HL-60 (cell line): ENCODE results near the gene GANAB.
A peak's percentile ranks its signal among the peaks of the same experiment; 100 is the strongest.

ENCODE experiments used
- DNase-seq, 2 experiments: peaks; one replicate each; pipeline ENCODE4 v3.0.0-alpha.2; 2010 to 2020; ENCODE audit warnings: low read depth in 1 of 2, low spot score in 1 of 2
- H3K27ac ChIP-seq: fragments of 250-450 bp; sonication (Bioruptor Pico); replicated peaks from 2 replicates; pipeline ENCODE4 v1.5.1; 2020; ENCODE audit warnings: mild to moderate bottlenecking, moderate library complexity
- H3K27me3 ChIP-seq: fragments of 250-450 bp; sonication (Bioruptor Pico); 2 replicates; pipeline ENCODE4 v1.5.1; 2021; ENCODE audit warnings: mild to moderate bottlenecking, moderate library complexity; ENCODE audit not compliant: insufficient read depth, poor library complexity, severe bottlenecking
- H3K4me3 ChIP-seq: replicated peaks from 2 replicates; pipeline ENCODE4 v1.5.1; 2011; ENCODE audit warnings: mild to moderate bottlenecking, control low read depth, low read length; ENCODE audit not compliant: insufficient read depth
- GABPA ChIP-seq: IDR thresholded peaks from 2 replicates; pipeline ENCODE4 v1.6.1; 2012; ENCODE audit warnings: low read depth
- POLR2AphosphoS5 ChIP-seq: IDR thresholded peaks from 2 replicates; pipeline ENCODE4 v1.6.1; 2012; ENCODE audit warnings: low read depth
- SPI1 ChIP-seq: IDR thresholded peaks from 2 replicates; pipeline ENCODE4 v1.6.1; 2012; ENCODE audit warnings: low read depth, mild to moderate bottlenecking, borderline replicate concordance
- TF ChIP-seq, protein P1 (sequence below): IDR thresholded peaks from 2 replicates; pipeline ENCODE4 v1.6.1; 2012; ENCODE audit warnings: low read depth; ENCODE audit not compliant: insufficient replicate concordance
- TF ChIP-seq, protein P2 (sequence below): IDR thresholded peaks from one replicate; pipeline ENCODE4 v1.5.1; 2011; ENCODE audit warnings: low read length, control low read depth, inconsistent platforms; ENCODE audit not compliant: insufficient read depth

GANAB gene

DNA sequence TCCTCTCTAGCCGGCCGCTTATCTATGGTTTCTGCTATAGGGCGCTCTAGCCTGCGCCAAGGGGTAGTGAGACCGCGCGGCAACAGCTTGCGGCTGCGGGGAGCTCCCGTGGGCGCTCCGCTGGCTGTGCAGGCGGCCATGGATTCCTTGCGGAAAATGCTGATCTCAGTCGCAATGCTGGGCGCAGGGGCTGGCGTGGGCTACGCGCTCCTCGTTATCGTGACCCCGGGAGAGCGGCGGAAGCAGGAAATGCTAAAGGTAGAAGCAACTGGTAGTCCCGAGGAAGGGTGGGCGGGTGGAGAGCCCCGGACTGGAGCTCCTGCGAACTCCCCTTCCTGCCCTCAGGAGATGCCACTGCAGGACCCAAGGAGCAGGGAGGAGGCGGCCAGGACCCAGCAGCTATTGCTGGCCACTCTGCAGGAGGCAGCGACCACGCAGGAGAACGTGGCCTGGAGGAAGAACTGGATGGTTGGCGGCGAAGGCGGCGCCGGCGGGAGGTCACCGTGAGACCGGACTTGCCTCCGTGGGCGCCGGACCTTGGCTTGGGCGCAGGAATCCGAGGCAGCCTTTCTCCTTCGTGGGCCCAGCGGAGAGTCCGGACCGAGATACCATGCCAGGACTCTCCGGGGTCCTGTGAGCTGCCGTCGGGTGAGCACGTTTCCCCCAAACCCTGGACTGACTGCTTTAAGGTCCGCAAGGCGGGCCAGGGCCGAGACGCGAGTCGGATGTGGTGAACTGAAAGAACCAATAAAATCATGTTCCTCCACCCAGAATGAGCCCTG is 25.4 kb upstream of the GANAB start, which contains the start of the genes LBHD1 and UQCC3:
LBHD1 (minus strand) TSS at position 660 of the 782 bp plus-strand sequence. CDS start 2,236 bp downstream, outside the sequence.
UQCC3 (plus strand) TSS at position 66 of the 782 bp plus-strand sequence; CDS start at position 139, 73 bp downstream.
- TF ChIP-seq, protein P1, sequence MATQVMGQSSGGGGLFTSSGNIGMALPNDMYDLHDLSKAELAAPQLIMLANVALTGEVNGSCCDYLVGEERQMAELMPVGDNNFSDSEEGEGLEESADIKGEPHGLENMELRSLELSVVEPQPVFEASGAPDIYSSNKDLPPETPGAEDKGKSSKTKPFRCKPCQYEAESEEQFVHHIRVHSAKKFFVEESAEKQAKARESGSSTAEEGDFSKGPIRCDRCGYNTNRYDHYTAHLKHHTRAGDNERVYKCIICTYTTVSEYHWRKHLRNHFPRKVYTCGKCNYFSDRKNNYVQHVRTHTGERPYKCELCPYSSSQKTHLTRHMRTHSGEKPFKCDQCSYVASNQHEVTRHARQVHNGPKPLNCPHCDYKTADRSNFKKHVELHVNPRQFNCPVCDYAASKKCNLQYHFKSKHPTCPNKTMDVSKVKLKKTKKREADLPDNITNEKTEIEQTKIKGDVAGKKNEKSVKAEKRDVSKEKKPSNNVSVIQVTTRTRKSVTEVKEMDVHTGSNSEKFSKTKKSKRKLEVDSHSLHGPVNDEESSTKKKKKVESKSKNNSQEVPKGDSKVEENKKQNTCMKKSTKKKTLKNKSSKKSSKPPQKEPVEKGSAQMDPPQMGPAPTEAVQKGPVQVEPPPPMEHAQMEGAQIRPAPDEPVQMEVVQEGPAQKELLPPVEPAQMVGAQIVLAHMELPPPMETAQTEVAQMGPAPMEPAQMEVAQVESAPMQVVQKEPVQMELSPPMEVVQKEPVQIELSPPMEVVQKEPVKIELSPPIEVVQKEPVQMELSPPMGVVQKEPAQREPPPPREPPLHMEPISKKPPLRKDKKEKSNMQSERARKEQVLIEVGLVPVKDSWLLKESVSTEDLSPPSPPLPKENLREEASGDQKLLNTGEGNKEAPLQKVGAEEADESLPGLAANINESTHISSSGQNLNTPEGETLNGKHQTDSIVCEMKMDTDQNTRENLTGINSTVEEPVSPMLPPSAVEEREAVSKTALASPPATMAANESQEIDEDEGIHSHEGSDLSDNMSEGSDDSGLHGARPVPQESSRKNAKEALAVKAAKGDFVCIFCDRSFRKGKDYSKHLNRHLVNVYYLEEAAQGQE: peak; percentile 66
- TF ChIP-seq, protein P2, sequence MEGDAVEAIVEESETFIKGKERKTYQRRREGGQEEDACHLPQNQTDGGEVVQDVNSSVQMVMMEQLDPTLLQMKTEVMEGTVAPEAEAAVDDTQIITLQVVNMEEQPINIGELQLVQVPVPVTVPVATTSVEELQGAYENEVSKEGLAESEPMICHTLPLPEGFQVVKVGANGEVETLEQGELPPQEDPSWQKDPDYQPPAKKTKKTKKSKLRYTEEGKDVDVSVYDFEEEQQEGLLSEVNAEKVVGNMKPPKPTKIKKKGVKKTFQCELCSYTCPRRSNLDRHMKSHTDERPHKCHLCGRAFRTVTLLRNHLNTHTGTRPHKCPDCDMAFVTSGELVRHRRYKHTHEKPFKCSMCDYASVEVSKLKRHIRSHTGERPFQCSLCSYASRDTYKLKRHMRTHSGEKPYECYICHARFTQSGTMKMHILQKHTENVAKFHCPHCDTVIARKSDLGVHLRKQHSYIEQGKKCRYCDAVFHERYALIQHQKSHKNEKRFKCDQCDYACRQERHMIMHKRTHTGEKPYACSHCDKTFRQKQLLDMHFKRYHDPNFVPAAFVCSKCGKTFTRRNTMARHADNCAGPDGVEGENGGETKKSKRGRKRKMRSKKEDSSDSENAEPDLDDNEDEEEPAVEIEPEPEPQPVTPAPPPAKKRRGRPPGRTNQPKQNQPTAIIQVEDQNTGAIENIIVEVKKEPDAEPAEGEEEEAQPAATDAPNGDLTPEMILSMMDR: no peak
- TF ChIP-seq SPI1 (no peak), POLR2AphosphoS5 (peak; percentile 82), GABPA (peak; percentile 37)
- Histone ChIP-seq H3K27me3 (no peaks in the 10 kb centered on the region), H3K4me3 (peak within 1 kb of the TSS; percentile 67), H3K27ac (peak within 1 kb of the TSS; percentile 97)
- peak; percentile 90 to 95 for DNase-seq

DNA sequence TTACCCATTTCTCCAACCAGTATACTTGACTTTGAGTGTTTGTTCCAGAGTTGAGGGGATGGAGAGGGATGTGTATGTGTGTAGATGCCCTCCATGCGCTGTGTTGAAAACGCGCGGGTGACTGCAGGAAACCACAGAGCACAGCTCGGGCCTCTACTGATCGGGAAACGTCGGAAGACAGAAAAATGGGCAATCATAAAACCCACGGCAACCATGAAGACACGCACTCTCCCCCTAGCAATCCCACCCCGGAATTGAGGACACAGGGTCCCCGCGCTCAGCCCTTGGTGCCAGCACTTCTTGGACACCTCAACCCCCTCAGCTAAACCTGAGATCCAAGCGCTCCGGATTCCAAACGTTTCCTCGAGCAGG is 24.8 kb upstream of the GANAB start:
- peak overlapping the region; percentile 97 for H3K27ac ChIP-seq
- DNase-seq: no peak
- H3K4me3 ChIP-seq: peak overlapping the region; percentile 67
- TF ChIP-seq, protein P1: no peak
- TF ChIP-seq, protein P2: no peak
- TF ChIP-seq GABPA (no peak), SPI1 (no peak), POLR2AphosphoS5 (no peak; the same call in 1 of the 2 replicates)
- no peaks in the 10 kb centered on the region for H3K27me3 ChIP-seq

DNA sequence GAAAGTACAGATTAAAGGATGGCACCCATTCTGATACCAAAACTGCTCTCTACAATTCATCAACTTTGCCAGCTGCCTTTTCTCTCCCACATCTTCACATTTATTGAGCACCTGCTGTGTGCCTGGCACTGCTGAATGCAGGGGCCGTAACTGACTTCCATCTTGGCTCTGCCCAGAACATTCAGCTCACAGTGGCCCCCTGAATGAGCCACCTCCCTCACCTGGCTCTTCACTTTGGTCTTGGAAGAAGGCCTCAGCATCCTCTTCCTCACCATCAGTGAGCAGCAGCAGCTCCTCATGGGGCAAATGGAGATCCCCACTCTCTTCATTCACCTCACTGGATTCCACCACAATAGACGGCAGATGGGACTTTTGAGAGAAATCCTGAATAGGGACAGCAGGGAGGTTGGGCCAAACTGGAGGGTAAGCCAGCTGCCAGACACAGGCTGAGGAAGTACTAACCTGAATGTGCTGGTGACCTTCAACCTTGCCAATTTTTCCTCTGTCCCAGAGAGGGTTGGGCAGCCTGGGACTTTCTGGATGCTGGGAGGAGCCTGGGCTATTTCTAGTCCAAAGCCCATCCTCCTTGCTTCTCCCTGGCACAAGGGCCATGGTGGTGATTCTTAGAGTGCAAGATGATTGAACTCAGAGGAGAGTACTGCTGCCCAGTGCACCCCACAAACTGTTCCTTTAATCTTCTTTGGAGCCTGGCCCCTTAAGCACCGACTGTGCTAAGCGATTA is 23.2 kb upstream of the GANAB start:
- TF ChIP-seq, protein P1: no peak
- TF ChIP-seq GABPA (no peak), POLR2AphosphoS5 (no peak), SPI1 (no peak)
- TF ChIP-seq, protein P2: no peak
- Histone ChIP-seq H3K27ac (no peak overlapping the region), H3K4me3 (no peak overlapping the region), H3K27me3 (no peaks in the 10 kb centered on the region)
- DNase-seq: no peak
